Neural progenitor cell (in vitro differentiated cells): Measurements from ENCODE around the gene IL37. TPM values are rescaled to one million over a fixed set of nuclear protein-coding genes. Genes with fewer than 3 reads are reported as not detected.
"Not testable (repeated sequence)": the region's sequence is repeated elsewhere in the genome, so short reads cannot be mapped to it uniquely, and the experiment has no call there.

ENCODE experiments used
- DNase-seq: peaks from one replicate; pipeline ENCODE4 v3.0.0-alpha.2; 2016; ENCODE audit warnings: low spot score
- H2AFZ ChIP-seq: fragments of 200-600 bp; sonication (generic); replicated peaks from 2 replicates; pipeline ENCODE4 v1.6.1; 2016; ENCODE audit warnings: antibody characterized with exemption
- H3F3A ChIP-seq: fragments of 200-600 bp; sonication (generic); 2 replicates; pipeline ENCODE4 v1.6.1; 2016; ENCODE audit warnings: antibody characterized with exemption, low read depth
- H3K27ac ChIP-seq: fragments of 200-600 bp; sonication (generic); 2 replicates; pipeline ENCODE4 v1.5.1; 2016; ENCODE audit warnings: mild to moderate bottlenecking
- H3K27me3 ChIP-seq: fragments of 200-600 bp; sonication (generic); 2 replicates; pipeline ENCODE4 v1.6.1; 2016; ENCODE audit warnings: mild to moderate bottlenecking, moderate library complexity
- H3K36me3 ChIP-seq: fragments of 200-600 bp; sonication (generic); 2 replicates; pipeline ENCODE4 v1.5.1; 2016
- H3K4me1 ChIP-seq: fragments of 200-600 bp; sonication (generic); 2 replicates; pipeline ENCODE4 v1.6.1; 2016; ENCODE audit warnings: mixed run types
- H3K4me2 ChIP-seq: fragments of 200-600 bp; sonication (generic); 2 replicates; pipeline ENCODE4 v1.6.1; 2016
- H3K4me3 ChIP-seq: fragments of 200-600 bp; sonication (generic); 2 replicates; pipeline ENCODE4 v1.5.1; 2016
- H3K79me2 ChIP-seq: fragments of 200-600 bp; sonication (generic); 2 replicates; pipeline ENCODE4 v1.6.1; 2016; ENCODE audit warnings: low read depth
- H3K9ac ChIP-seq: fragments of 200-600 bp; sonication (generic); 2 replicates; pipeline ENCODE4 v1.6.1; 2016
- H3K9me3 ChIP-seq: fragments of 200-600 bp; sonication (generic); 2 replicates; pipeline ENCODE4 v1.5.1; 2016; ENCODE audit warnings: low read depth
- H4K20me1 ChIP-seq: fragments of 200-600 bp; sonication (generic); 2 replicates; pipeline ENCODE4 v1.6.1; 2016; ENCODE audit warnings: low read depth
- H3K27ac Mint-ChIP-seq: 3 replicates; pipeline ENCODE4 v1.8.0; 2021; ENCODE audit warnings: mixed read lengths
- H3K27me3 Mint-ChIP-seq: 2 replicates; pipeline ENCODE4 v1.8.0; 2022; ENCODE audit warnings: low read depth, mild to moderate bottlenecking, inconsistent platforms, moderate library complexity, mixed read lengths; ENCODE audit not compliant: insufficient read depth
- H3K36me3 Mint-ChIP-seq: 3 replicates; pipeline ENCODE4 v1.8.0; 2021; ENCODE audit warnings: mixed read lengths
- H3K4me1 Mint-ChIP-seq: 3 replicates; pipeline ENCODE4 v1.8.0; 2021; ENCODE audit warnings: mixed read lengths
- H3K4me3 Mint-ChIP-seq: 3 replicates; pipeline ENCODE4 v1.8.0; 2021; ENCODE audit warnings: mild to moderate bottlenecking, moderate library complexity, mixed read lengths
- H3K9me3 Mint-ChIP-seq: 3 replicates; pipeline ENCODE4 v1.8.0; 2020; ENCODE audit warnings: mixed read lengths
- CTCF ChIP-seq: fragments of 200-600 bp; sonication (generic); IDR thresholded peaks from 2 replicates; pipeline ENCODE4 v1.5.1; 2017; ENCODE audit warnings: antibody characterized with exemption, mild to moderate bottlenecking
- EZH2 ChIP-seq: fragments of 200-600 bp; sonication (generic); IDR thresholded peaks from 2 replicates; pipeline ENCODE4 v1.6.1; 2017; ENCODE audit warnings: antibody characterized with exemption, mild to moderate bottlenecking, moderate library complexity
- EZH2phosphoT487 ChIP-seq: fragments of 200-600 bp; sonication (generic); IDR thresholded peaks from 2 replicates; pipeline ENCODE4 v1.6.1; 2017; ENCODE audit warnings: antibody characterized with exemption
- total RNA-seq: library from RNA; depleted of rRNA; stranded (reverse); fragments of >200 nt; gene quantifications from 2 replicates; pipeline ENCODE4 v1.2.3, GENCODE V29; 2015; ENCODE audit warnings: low replicate concordance

IL37 gene
- total RNA-seq, 1 donor from 2014 or later: not detected

DNA sequence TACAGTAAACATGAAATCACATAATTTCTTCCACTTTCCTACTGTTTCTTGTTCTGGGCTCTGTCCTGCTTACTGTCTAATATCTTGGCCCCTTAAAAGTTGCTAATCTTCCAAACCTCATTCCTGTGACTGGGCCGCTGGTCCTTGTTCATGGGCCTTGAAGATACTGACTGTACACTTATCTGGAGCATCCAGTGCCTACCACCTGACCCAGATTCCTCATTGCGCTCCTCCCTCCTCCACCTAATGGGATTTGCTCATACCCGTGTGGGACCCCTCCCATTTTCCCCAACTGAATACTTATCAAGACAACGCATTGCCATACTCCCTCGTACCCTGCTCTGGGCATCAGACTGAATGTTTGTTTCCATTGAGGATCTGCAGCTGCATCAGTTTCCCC, 6.1 kb upstream of the IL37 start:
- Histone ChIP-seq H3K9ac (no peak overlapping the region), H3K27me3 (no peaks in the 10 kb centered on the region), H4K20me1 (no peaks in the 10 kb centered on the region), H3K4me3 (no peak overlapping the region), H3K79me2 (no peaks in the 10 kb centered on the region), H3K4me1 (no peaks in the 10 kb centered on the region), H3F3A (no peaks in the 10 kb centered on the region), H3K4me2 (no peak overlapping the region), H3K9me3 (no peaks in the 10 kb centered on the region), H3K27ac (no peak overlapping the region), H3K36me3 (no peaks in the 10 kb centered on the region), H2AFZ (no peak overlapping the region)
- Mint-ChIP-seq H3K36me3 (no peaks in the 10 kb centered on the region), H3K9me3 (peaks cover 3% of the 10 kb centered on the region), H3K4me3 (no peak overlapping the region), H3K27me3 (peaks cover 10% of the 10 kb centered on the region), H3K27ac (no peak overlapping the region), H3K4me1 (no peaks in the 10 kb centered on the region)
- TF ChIP-seq EZH2 (no peak), EZH2phosphoT487 (no peak), CTCF (no peak)
- no peak for DNase-seq

DNA sequence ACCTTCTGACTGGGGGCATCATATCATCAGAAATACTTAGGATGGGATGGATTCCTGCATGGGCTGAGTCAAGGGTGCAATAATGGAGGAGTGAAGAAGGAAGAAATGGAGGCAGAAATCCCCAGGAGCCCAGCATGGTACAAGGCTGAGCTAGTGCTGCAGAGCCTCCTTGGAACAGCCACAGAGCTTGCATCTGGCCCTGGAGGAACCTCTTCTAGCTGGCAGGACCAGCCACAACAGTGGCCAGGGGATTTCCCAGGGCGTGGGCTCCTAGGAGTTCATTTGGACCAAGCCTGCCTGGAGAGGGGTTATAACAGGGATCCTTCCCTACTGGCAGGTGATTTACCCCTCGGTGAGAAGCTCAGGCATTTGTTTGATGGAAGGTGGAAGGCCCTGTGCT, 4.7 kb upstream of the IL37 start:
- Mint-ChIP-seq H3K27ac (no peak overlapping the region), H3K9me3 (peaks cover 3% of the 10 kb centered on the region), H3K4me3 (no peak overlapping the region), H3K4me1 (no peaks in the 10 kb centered on the region), H3K27me3 (peaks cover 7% of the 10 kb centered on the region), H3K36me3 (no peaks in the 10 kb centered on the region)
- no peak for DNase-seq
- Histone ChIP-seq H3F3A (no peaks in the 10 kb centered on the region), H3K79me2 (no peaks in the 10 kb centered on the region), H3K27me3 (no peaks in the 10 kb centered on the region), H3K4me2 (no peak overlapping the region), H3K36me3 (no peaks in the 10 kb centered on the region), H3K4me3 (no peak overlapping the region), H2AFZ (no peak overlapping the region), H4K20me1 (no peaks in the 10 kb centered on the region), H3K9ac (no peak overlapping the region), H3K9me3 (no peaks in the 10 kb centered on the region), H3K27ac (no peak overlapping the region), H3K4me1 (no peaks in the 10 kb centered on the region)
- TF ChIP-seq EZH2phosphoT487 (no peak), EZH2 (no peak), CTCF (no peak)

DNA sequence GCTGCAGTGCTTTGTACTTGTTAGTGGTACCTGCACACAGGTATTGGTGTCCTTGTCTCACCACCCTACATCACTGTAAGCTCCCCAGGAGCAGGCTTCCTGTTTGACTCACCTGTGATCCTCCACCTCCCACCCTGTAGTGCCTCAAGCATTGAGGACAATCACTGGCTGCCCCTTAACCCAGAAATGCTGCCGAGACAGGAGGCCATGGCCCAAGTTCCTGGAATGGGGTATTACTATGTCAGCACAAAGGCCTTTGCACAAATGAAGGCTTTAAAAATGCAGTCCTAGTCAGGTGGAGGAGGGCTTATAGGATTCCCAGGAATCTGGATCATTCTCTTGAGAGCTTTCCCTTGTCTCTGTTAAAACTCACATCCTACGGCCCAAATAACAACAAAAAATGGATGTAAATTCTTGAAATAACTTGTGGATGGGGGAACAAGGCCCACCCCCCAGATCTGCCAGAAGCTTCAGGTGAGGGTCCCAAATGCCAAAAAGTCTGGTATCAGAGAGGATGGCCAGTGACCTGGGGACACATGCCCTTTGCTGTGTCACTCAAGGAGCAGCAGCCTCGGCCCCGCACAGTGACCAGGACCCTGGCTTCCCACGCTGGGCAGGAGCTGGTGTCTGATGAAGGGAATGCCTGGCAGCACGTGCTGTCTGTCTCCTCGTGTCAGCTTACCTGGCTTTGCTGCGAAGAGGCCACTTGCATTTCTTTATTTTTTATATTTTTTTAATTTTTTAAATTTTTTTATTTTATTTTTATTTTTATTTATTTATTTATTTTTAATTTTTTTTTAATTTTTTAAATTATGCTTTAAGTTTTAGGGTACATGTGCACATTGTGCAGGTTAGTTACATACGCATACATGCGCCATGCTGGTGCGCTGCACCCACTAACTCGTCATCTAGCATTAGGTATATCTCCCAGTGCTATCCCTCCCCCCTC, 3.7 kb upstream of the IL37 start:
- H3K9me3 Mint-ChIP-seq: peaks cover 3% of the 10 kb centered on the region
- H3K4me1 Mint-ChIP-seq: no peaks in the 10 kb centered on the region
- H3F3A ChIP-seq: no peaks in the 10 kb centered on the region
- no peaks in the 10 kb centered on the region for H3K27me3 ChIP-seq
- no peak for DNase-seq
- no peak overlapping the region for H3K4me2 ChIP-seq
- no peak overlapping the region for H2AFZ ChIP-seq
- TF ChIP-seq EZH2 (no peak), EZH2phosphoT487 (no peak), CTCF (no peak)
- H3K27ac ChIP-seq: no peak overlapping the region
- no peaks in the 10 kb centered on the region for H3K36me3 Mint-ChIP-seq
- H3K36me3 ChIP-seq: no peaks in the 10 kb centered on the region
- no peaks in the 10 kb centered on the region for H3K9me3 ChIP-seq
- H3K27me3 Mint-ChIP-seq: peaks cover 5% of the 10 kb centered on the region
- H3K79me2 ChIP-seq: no peaks in the 10 kb centered on the region
- no peaks in the 10 kb centered on the region for H4K20me1 ChIP-seq
- H3K9ac ChIP-seq: no peak overlapping the region
- no peaks in the 10 kb centered on the region for H3K4me1 ChIP-seq
- no peak overlapping the region for H3K4me3 Mint-ChIP-seq
- H3K4me3 ChIP-seq: no peak overlapping the region
- H3K27ac Mint-ChIP-seq: no peak overlapping the region

DNA sequence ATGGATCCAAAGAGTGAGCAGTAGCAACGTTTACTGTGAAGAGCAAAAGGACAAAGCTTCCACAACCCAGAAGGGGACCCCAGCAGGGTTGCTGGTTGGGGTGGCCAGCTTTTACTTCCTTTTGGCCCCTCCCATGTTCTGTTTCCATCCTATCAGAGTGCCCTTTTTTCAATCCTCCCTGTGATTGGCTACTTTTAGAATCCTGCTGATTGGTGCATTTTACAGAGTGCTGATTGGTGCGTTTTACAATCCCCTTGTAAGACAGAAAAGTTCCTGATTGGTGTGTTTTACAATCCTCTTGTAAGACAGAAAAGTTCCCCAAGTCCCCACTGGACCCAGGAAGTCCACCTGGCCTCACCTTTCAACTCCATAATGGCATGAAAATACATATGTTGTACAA, 2.4 kb upstream of the IL37 start:
- H3K9me3 ChIP-seq, H3K27ac ChIP-seq, H4K20me1 ChIP-seq, H3F3A ChIP-seq, H3K4me1 ChIP-seq, H3K27me3 Mint-ChIP-seq, H3K27ac Mint-ChIP-seq, H2AFZ ChIP-seq, H3K9me3 Mint-ChIP-seq, H3K36me3 ChIP-seq, H3K27me3 ChIP-seq, H3K9ac ChIP-seq, H3K4me3 Mint-ChIP-seq, H3K4me1 Mint-ChIP-seq, DNase-seq, H3K36me3 Mint-ChIP-seq, H3K79me2 ChIP-seq, H3K4me2 ChIP-seq, H3K4me3 ChIP-seq: not testable (repeated sequence)
